CD4-positive, alpha-beta T cell treated with Interleukin-12 subunit alpha and Interleukin-12 subunit beta, for 1 hour (primary cell): ENCODE data around the gene CLIP2.

ENCODE experiments used
- DNase-seq: peaks from one replicate; pipeline ENCODE4 v3.0.0-alpha.2; 2020

CLIP2 gene

GRCh38 chr7:74449144-74449543 lies 159.9 kb downstream of the CLIP2 start:
- no peak for DNase-seq

GRCh38 chr7:74449809-74450397 lies 160.7 kb downstream of the CLIP2 start:
- peak; percentile 71 for DNase-seq

GRCh38 chr7:74452748-74453321 lies 163.6 kb downstream of the CLIP2 start:
- no peak for DNase-seq

- peak; percentile 48 for DNase-seq
Measured at GRCh38 chr7:74453322-74454011, 164.3 kb downstream of the CLIP2 start, which contains the start of gene GTF2IRD1. GTF2IRD1 (plus strand) TSS chr7:74453906; CDS start chr7:74508081, 54,175 bp downstream.

- no peak for DNase-seq
Measured at GRCh38 chr7:74454021-74454924, 165.1 kb downstream of the CLIP2 start.

- no peak for DNase-seq
Measured at GRCh38 chr7:74454925-74455288, 165.7 kb downstream of the CLIP2 start.

GRCh38 chr7:74455291-74455804 lies 166.1 kb downstream of the CLIP2 start:
- no peak for DNase-seq
